ENCODE data around the gene D2HGDH. TPM values are rescaled to one million over a fixed set of nuclear protein-coding genes. Genes with fewer than 3 reads are reported as not detected.

D2HGDH gene
- total and polyA plus RNA-seq, 2 experiments from 2014 or later: 3.7 to 17.3 TPM

DNA sequence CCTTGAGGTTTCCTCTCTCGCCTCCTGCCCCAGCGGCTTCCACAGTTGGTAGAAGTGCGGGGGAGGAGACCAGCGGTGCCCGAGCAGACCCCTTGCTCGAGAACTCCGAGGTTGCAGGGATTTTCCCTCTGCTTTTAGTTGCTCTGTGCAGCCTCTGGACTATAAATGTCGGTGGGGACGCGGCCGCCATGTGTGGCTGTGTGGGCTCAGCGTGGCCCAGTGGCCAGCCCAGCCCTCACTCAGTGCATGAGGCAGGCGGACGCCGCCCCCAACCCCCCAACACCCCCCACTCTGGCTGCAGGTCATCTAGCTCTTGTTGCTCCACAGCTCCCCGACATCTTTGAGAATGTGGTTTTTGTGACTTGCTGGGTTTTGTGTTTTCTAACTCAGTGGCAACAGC, 15.3 kb upstream of the D2HGDH start:
- Histone ChIP-seq H3K79me2 (replicated peaks; ENCODE audit: insufficient read depth) (no peaks in the 10 kb centered on the region; the same call in 1 of the 2 replicates), H3K4me2 (no peak overlapping the region), H3K4me3 (no peak overlapping the region), H3K27me3 (ENCODE audit: insufficient read depth) (no peaks in the 10 kb centered on the region), H3K9me2 (ENCODE audit: insufficient read depth) (no peaks in the 10 kb centered on the region), H3K27ac (ENCODE audit: low read depth) (no peak overlapping the region), H3F3A (replicated peaks; ENCODE audit: low read depth) (no peaks in the 10 kb centered on the region), H3K36me3 (ENCODE audit: insufficient read depth) (peaks cover 14% of the 10 kb centered on the region), H2AFZ (no peak overlapping the region), H3K4me1 (ENCODE audit: insufficient read depth) (no peaks in the 10 kb centered on the region), H4K20me1 (replicated peaks; ENCODE audit: insufficient read depth) (peaks cover 16% of the 10 kb centered on the region)
- ATAC-seq (no peak), DNase-seq (ENCODE audit: low spot score) (no peak)
- H3K27me3 Mint-ChIP-seq (ENCODE audit: insufficient read depth, low read depth, poor library complexity): peaks cover 6% of the 10 kb centered on the region
- no peak for TF ChIP-seq NANOG (IDR thresholded peaks at IDR 0.05; ENCODE audit: borderline replicate concordance)
- TF ChIP-seq, protein P1, sequence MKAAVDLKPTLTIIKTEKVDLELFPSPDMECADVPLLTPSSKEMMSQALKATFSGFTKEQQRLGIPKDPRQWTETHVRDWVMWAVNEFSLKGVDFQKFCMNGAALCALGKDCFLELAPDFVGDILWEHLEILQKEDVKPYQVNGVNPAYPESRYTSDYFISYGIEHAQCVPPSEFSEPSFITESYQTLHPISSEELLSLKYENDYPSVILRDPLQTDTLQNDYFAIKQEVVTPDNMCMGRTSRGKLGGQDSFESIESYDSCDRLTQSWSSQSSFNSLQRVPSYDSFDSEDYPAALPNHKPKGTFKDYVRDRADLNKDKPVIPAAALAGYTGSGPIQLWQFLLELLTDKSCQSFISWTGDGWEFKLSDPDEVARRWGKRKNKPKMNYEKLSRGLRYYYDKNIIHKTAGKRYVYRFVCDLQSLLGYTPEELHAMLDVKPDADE (IDR thresholded peaks at IDR 0.05): no peak
- TF ChIP-seq STAT1 (IDR thresholded peaks at IDR 0.05; ENCODE audit: unreplicated experiment): no peak
- TF ChIP-seq, protein P2, sequence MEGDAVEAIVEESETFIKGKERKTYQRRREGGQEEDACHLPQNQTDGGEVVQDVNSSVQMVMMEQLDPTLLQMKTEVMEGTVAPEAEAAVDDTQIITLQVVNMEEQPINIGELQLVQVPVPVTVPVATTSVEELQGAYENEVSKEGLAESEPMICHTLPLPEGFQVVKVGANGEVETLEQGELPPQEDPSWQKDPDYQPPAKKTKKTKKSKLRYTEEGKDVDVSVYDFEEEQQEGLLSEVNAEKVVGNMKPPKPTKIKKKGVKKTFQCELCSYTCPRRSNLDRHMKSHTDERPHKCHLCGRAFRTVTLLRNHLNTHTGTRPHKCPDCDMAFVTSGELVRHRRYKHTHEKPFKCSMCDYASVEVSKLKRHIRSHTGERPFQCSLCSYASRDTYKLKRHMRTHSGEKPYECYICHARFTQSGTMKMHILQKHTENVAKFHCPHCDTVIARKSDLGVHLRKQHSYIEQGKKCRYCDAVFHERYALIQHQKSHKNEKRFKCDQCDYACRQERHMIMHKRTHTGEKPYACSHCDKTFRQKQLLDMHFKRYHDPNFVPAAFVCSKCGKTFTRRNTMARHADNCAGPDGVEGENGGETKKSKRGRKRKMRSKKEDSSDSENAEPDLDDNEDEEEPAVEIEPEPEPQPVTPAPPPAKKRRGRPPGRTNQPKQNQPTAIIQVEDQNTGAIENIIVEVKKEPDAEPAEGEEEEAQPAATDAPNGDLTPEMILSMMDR (conservative IDR thresholded peaks at IDR 0.05; ENCODE audit: low read depth in 2 of 2): no peak
- TF ChIP-seq ZNF114 (CRISPR knock-in tag; IDR thresholded peaks at IDR 0.05): no peak
- no peak for TF ChIP-seq POLR2AphosphoS5 (IDR thresholded peaks at IDR 0.05; ENCODE audit: low read depth)
- TF ChIP-seq CREB1 (CRISPR knock-in tag; IDR thresholded peaks at IDR 0.05; ENCODE audit: low read depth): no peak
- no peak for TF ChIP-seq EZH2phosphoT487 (IDR thresholded peaks at IDR 0.05; ENCODE audit: unreplicated experiment)
- TF ChIP-seq ZNF331 (CRISPR knock-in tag; IDR thresholded peaks at IDR 0.05; ENCODE audit: low read depth): no peak
- TF ChIP-seq EZH2 (IDR thresholded peaks at IDR 0.05; ENCODE audit: low read depth, unreplicated experiment): no peak
- H3K4me3 Mint-ChIP-seq: no peak overlapping the region
- no peaks in the 10 kb centered on the region for H3K4me1 Mint-ChIP-seq
- peaks cover 30% of the 10 kb centered on the region for H3K9me3 Mint-ChIP-seq
- no peak overlapping the region for H3K27ac Mint-ChIP-seq
- peaks cover 76% of the 10 kb centered on the region for H3K36me3 Mint-ChIP-seq (ENCODE audit: low read depth)

DNA sequence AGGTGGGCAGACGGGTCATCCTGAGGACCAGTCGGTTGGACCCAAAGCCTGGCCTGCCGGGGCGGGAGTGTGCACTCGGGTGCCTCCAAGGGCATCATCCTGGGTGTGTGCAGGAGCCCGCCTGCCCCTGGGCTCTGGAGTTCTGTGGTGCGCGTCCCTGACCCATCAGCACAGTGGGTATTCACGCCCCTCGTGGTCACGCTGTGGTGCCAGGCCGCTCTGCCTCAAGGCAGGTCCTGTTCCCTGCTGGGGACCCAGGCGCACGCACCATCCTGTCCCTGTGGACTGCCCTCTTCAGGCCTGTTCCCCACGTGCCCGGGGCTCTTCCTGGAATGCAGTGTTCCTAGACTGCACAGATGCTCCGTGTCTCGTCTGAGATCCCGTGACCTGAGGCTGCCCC, 14.3 kb upstream of the D2HGDH start:
- peaks cover 30% of the 10 kb centered on the region for H3K9me3 Mint-ChIP-seq
- DNase-seq (ENCODE audit: low spot score): no peak
- TF ChIP-seq NANOG (IDR thresholded peaks at IDR 0.05; ENCODE audit: borderline replicate concordance) (no peak), JUNB (IDR thresholded peaks at IDR 0.05; ENCODE audit: unreplicated experiment) (no peak)
- TF ChIP-seq, protein P3, sequence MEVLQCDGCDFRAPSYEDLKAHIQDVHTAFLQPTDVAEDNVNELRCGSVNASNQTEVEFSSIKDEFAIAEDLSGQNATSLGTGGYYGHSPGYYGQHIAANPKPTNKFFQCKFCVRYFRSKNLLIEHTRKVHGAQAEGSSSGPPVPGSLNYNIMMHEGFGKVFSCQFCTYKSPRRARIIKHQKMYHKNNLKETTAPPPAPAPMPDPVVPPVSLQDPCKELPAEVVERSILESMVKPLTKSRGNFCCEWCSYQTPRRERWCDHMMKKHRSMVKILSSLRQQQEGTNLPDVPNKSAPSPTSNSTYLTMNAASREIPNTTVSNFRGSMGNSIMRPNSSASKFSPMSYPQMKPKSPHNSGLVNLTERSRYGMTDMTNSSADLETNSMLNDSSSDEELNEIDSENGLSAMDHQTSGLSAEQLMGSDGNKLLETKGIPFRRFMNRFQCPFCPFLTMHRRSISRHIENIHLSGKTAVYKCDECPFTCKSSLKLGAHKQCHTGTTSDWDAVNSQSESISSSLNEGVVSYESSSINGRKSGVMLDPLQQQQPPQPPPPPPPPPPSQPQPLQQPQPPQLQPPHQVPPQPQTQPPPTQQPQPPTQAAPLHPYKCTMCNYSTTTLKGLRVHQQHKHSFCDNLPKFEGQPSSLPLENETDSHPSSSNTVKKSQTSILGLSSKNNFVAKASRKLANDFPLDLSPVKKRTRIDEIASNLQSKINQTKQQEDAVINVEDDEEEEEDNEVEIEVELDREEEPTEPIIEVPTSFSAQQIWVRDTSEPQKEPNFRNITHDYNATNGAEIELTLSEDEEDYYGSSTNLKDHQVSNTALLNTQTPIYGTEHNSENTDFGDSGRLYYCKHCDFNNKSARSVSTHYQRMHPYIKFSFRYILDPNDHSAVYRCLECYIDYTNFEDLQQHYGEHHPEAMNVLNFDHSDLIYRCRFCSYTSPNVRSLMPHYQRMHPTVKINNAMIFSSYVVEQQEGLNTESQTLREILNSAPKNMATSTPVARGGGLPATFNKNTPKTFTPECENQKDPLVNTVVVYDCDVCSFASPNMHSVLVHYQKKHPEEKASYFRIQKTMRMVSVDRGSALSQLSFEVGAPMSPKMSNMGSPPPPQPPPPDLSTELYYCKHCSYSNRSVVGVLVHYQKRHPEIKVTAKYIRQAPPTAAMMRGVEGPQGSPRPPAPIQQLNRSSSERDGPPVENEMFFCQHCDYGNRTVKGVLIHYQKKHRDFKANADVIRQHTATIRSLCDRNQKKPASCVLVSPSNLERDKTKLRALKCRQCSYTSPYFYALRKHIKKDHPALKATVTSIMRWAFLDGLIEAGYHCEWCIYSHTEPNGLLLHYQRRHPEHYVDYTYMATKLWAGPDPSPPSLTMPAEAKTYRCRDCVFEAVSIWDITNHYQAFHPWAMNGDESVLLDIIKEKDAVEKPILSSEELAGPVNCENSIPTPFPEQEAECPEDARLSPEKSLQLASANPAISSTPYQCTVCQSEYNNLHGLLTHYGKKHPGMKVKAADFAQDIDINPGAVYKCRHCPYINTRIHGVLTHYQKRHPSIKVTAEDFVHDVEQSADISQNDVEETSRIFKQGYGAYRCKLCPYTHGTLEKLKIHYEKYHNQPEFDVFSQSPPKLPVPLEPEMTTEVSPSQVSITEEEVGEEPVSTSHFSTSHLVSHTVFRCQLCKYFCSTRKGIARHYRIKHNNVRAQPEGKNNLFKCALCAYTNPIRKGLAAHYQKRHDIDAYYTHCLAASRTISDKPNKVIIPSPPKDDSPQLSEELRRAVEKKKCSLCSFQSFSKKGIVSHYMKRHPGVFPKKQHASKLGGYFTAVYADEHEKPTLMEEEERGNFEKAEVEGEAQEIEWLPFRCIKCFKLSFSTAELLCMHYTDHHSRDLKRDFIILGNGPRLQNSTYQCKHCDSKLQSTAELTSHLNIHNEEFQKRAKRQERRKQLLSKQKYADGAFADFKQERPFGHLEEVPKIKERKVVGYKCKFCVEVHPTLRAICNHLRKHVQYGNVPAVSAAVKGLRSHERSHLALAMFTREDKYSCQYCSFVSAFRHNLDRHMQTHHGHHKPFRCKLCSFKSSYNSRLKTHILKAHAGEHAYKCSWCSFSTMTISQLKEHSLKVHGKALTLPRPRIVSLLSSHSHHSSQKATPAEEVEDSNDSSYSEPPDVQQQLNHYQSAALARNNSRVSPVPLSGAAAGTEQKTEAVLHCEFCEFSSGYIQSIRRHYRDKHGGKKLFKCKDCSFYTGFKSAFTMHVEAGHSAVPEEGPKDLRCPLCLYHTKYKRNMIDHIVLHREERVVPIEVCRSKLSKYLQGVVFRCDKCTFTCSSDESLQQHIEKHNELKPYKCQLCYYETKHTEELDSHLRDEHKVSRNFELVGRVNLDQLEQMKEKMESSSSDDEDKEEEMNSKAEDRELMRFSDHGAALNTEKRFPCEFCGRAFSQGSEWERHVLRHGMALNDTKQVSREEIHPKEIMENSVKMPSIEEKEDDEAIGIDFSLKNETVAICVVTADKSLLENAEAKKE (CRISPR knock-in tag; IDR thresholded peaks at IDR 0.05): no peak
- TF ChIP-seq, protein P2 (conservative IDR thresholded peaks at IDR 0.05; ENCODE audit: low read depth in 2 of 2): no peak

More for the DNA sequence above, 14.3 kb upstream of the D2HGDH start:
- H3K4me1 Mint-ChIP-seq: no peaks in the 10 kb centered on the region
- Histone ChIP-seq H3K36me3 (ENCODE audit: insufficient read depth) (peaks cover 7% of the 10 kb centered on the region), H2AFZ (no peak overlapping the region), H3K27ac (ENCODE audit: low read depth) (no peak overlapping the region), H3K9me2 (ENCODE audit: insufficient read depth) (no peaks in the 10 kb centered on the region), H3K27me3 (ENCODE audit: insufficient read depth) (no peaks in the 10 kb centered on the region), H3F3A (replicated peaks; ENCODE audit: low read depth) (no peaks in the 10 kb centered on the region), H3K79me2 (replicated peaks; ENCODE audit: insufficient read depth) (no peaks in the 10 kb centered on the region; the same call in 1 of the 2 replicates), H3K4me3 (no peak overlapping the region), H3K4me2 (no peak overlapping the region), H4K20me1 (replicated peaks; ENCODE audit: insufficient read depth) (peaks cover 15% of the 10 kb centered on the region), H3K4me1 (ENCODE audit: insufficient read depth) (no peaks in the 10 kb centered on the region)
- H3K27ac Mint-ChIP-seq: no peak overlapping the region
- H3K4me3 Mint-ChIP-seq: no peak overlapping the region
- H3K27me3 Mint-ChIP-seq (ENCODE audit: insufficient read depth, low read depth, poor library complexity): peaks cover 8% of the 10 kb centered on the region
- no peak for ATAC-seq
- peaks cover 77% of the 10 kb centered on the region for H3K36me3 Mint-ChIP-seq (ENCODE audit: low read depth)
